PC-9 (cell line): Measurements from ENCODE around the gene HBA2.

Source experiments
- EZH2 ChIP-seq: fragments of 200-600 bp; sonication (generic); IDR thresholded peaks from 2 replicates; pipeline ENCODE4 v1.8.0; 2017; ENCODE audit warnings: antibody characterized with exemption, low read depth
- TF ChIP-seq, protein P1 (sequence below): fragments of 200-600 bp; sonication (generic); conservative IDR thresholded peaks from 2 replicates; pipeline ENCODE4 v1.6.1; 2017; ENCODE audit warnings: mixed run types, antibody characterized with exemption, mild to moderate bottlenecking, moderate library complexity

DNA sequence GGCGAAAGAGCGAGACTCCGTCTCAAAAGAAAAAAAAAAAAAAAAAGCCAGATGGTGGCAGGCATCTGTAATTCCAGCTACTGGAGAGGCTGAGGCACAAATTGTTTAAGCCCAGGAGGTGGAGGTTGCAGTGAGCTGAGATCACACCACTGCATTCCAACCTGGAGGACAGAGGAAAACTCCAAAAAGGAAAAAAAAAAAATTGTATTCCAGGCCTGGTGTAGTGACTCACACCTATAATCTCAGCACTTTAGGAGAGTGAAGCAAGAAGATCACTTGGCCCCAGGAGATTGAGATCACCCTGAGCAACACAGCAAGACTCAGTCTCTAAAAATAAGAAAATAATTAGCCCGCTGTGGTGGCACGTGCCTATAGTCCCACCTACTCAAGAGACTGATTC, 27.7 kb downstream of the HBA2 start:
- TF ChIP-seq, protein P1, sequence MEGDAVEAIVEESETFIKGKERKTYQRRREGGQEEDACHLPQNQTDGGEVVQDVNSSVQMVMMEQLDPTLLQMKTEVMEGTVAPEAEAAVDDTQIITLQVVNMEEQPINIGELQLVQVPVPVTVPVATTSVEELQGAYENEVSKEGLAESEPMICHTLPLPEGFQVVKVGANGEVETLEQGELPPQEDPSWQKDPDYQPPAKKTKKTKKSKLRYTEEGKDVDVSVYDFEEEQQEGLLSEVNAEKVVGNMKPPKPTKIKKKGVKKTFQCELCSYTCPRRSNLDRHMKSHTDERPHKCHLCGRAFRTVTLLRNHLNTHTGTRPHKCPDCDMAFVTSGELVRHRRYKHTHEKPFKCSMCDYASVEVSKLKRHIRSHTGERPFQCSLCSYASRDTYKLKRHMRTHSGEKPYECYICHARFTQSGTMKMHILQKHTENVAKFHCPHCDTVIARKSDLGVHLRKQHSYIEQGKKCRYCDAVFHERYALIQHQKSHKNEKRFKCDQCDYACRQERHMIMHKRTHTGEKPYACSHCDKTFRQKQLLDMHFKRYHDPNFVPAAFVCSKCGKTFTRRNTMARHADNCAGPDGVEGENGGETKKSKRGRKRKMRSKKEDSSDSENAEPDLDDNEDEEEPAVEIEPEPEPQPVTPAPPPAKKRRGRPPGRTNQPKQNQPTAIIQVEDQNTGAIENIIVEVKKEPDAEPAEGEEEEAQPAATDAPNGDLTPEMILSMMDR = no peak
- TF ChIP-seq EZH2 = no peak
